H1 (cell line): Measurements from ENCODE around the gene PEAK1. TPM values are rescaled to one million over a fixed set of nuclear protein-coding genes. Genes with fewer than 3 reads are reported as not detected.

Source experiments
- CTCF ChIA-PET: fragments of 300-600 bp; sonication (Branson Sonifier 250); formaldehyde crosslinking; loops from one replicate; lab custom pipeline; 2021; ENCODE audit not compliant: partially characterized antibody; lab: Charles Lee
- POLR2A ChIA-PET: fragments of 300-600 bp; sonication (Branson Sonifier 250); formaldehyde crosslinking; loops from one replicate; lab custom pipeline; 2021; ENCODE audit warnings: inconsistent platforms; ENCODE audit not compliant: partially characterized antibody; lab: Charles Lee
- DNase-seq, 2 experiments: peaks; one replicate each; pipeline versions ENCODE4 v3.0.0 to v3.0.0-alpha.2; 2010 to 2022; ENCODE audit warnings: low spot score in 2 of 2, low read depth in 1 of 2, mixed read lengths in 1 of 2
- FAIRE-seq: peaks from 2 replicates; lab custom pipeline; 2011; peaks lifted over from hg19 to GRCh38; lab: Jason Lieb, UNC
- H2AFZ ChIP-seq: 2 replicates; pipeline ENCODE4 v1.8.1; 2012; ENCODE audit warnings: low read length, inconsistent platforms
- H2AK5ac ChIP-seq: 2 replicates; pipeline ENCODE4 v1.6.1; 2013; ENCODE audit warnings: low read depth, low read length
- H2BK120ac ChIP-seq: replicated peaks from 2 replicates; pipeline ENCODE3; 2013; ENCODE audit warnings: low read depth, low read length, inconsistent platforms
- H2BK12ac ChIP-seq: 2 replicates; pipeline ENCODE4 v1.6.1; 2013; ENCODE audit warnings: low read depth, low read length
- H2BK15ac ChIP-seq: 2 replicates; pipeline ENCODE4 v1.6.1; 2013; ENCODE audit warnings: low read length
- H2BK20ac ChIP-seq: 2 replicates; pipeline ENCODE4 v1.6.1; 2013; ENCODE audit warnings: low read length
- H2BK5ac ChIP-seq: 2 replicates; pipeline ENCODE4 v1.6.1; 2013; ENCODE audit warnings: low read depth, low read length
- H3K14ac ChIP-seq: 2 replicates; pipeline ENCODE4 v1.6.1; 2013; ENCODE audit warnings: inconsistent platforms; ENCODE audit not compliant: insufficient read length
- H3K18ac ChIP-seq: 2 replicates; pipeline ENCODE4 v1.6.1; 2013; ENCODE audit warnings: low read length; ENCODE audit errors: extremely low read depth
- H3K23ac ChIP-seq: 2 replicates; pipeline ENCODE4 v1.6.1; 2013; ENCODE audit warnings: inconsistent platforms; ENCODE audit not compliant: insufficient read length
- H3K23me2 ChIP-seq: 2 replicates; pipeline ENCODE4 v1.6.1; 2013; ENCODE audit warnings: low read depth, low read length
- H3K27ac ChIP-seq: 2 replicates; pipeline ENCODE4 v1.6.1; 2011; ENCODE audit warnings: low read depth, low read length, inconsistent platforms
- H3K27me3 ChIP-seq, 4 experiments: replicated peaks in 1 of 4; 1 replicate in 1 of 4; 2 replicates in 3 of 4; pipeline versions ENCODE4 v1.6.1 to v1.8.1; 2011 to 2013; ENCODE audit warnings: low read length in 3 of 4, mild to moderate bottlenecking in 3 of 4, inconsistent platforms in 2 of 4, mixed read lengths in 2 of 4, moderate library complexity in 1 of 4; ENCODE audit not compliant: control insufficient read depth in 3 of 4, insufficient read depth in 3 of 4; ENCODE audit errors: extremely low read depth in 1 of 4
- H3K36me3 ChIP-seq, 4 experiments: 2 replicates each; pipeline versions ENCODE4 v1.6.1 to v1.8.1; 2011 to 2013; ENCODE audit warnings: mild to moderate bottlenecking in 4 of 4, low read length in 3 of 4, moderate library complexity in 2 of 4, control low read depth in 1 of 4, inconsistent platforms in 1 of 4; ENCODE audit not compliant: insufficient read depth in 4 of 4, control insufficient read depth in 2 of 4
- H3K4ac ChIP-seq: replicated peaks from 2 replicates; pipeline ENCODE3; 2013; ENCODE audit warnings: low read length, low read depth, mixed read lengths, inconsistent platforms; ENCODE audit not compliant: insufficient read length
- H3K4me1 ChIP-seq, 4 experiments: replicated peaks in 1 of 4; 1 replicate in 1 of 4; 2 replicates in 3 of 4; pipeline versions ENCODE4 v1.6.1 to v1.8.1; 2011 to 2013; ENCODE audit warnings: low read length in 3 of 4, inconsistent platforms in 2 of 4, mixed read lengths in 1 of 4; ENCODE audit not compliant: insufficient read depth in 4 of 4, control insufficient read depth in 3 of 4
- H3K4me2 ChIP-seq, 2 experiments: 2 replicates each; pipeline versions ENCODE4 v1.6.1 to v1.8.1; 2011 to 2013; ENCODE audit warnings: low read depth in 2 of 2, low read length in 2 of 2, control low read depth in 1 of 2, inconsistent platforms in 1 of 2, mild to moderate bottlenecking in 1 of 2; ENCODE audit not compliant: insufficient read depth in 1 of 2
- H3K4me3 ChIP-seq, 4 experiments: fragments of 200-600, 300-600 bp in 1 of 4; sonication (generic), shearing (Covaris generic), sonication (Bioruptor Twin) in 1 of 4; 2 replicates each; pipeline versions ENCODE4 v1.5.1 to v1.8.1; 2011 to 2016; ENCODE audit warnings: low read length in 4 of 4, low read depth in 3 of 4, control low read depth in 2 of 4, inconsistent platforms in 2 of 4, mild to moderate bottlenecking in 2 of 4, mixed read lengths in 1 of 4, moderate library complexity in 1 of 4; ENCODE audit not compliant: insufficient read depth in 2 of 4; ENCODE audit errors: extremely low read depth in 1 of 4
- H3K56ac ChIP-seq: replicated peaks from 2 replicates; pipeline ENCODE3; 2013; ENCODE audit warnings: low read depth, mild to moderate bottlenecking, mixed read lengths, low read length, inconsistent platforms; ENCODE audit not compliant: insufficient read length
- H3K79me1 ChIP-seq: 2 replicates; pipeline ENCODE4 v1.6.1; 2013; ENCODE audit warnings: low read depth, low read length, control low read depth
- H3K79me2 ChIP-seq, 2 experiments: 2 replicates each; pipeline versions ENCODE4 v1.6.1 to v1.8.1; 2012 to 2013; ENCODE audit warnings: low read length in 2 of 2, mild to moderate bottlenecking in 2 of 2, inconsistent platforms in 1 of 2; ENCODE audit not compliant: insufficient read depth in 2 of 2, control insufficient read depth in 1 of 2
- H3K9ac ChIP-seq, 4 experiments: replicated peaks in 1 of 4; 1 replicate in 1 of 4; 2 replicates in 3 of 4; pipeline versions ENCODE4 v1.6.1 to v1.8.1; 2011 to 2013; ENCODE audit warnings: low read depth in 3 of 4, low read length in 3 of 4, control low read depth in 2 of 4, mild to moderate bottlenecking in 2 of 4, moderate library complexity in 2 of 4, inconsistent platforms in 1 of 4; ENCODE audit errors: extremely low read depth in 1 of 4
- H3K9me3 ChIP-seq, 2 experiments: 2 replicates each; pipeline versions ENCODE4 v1.6.1 to v1.8.1; 2012 to 2013; ENCODE audit warnings: mild to moderate bottlenecking in 2 of 2, moderate library complexity in 2 of 2, control low read depth in 1 of 2, inconsistent platforms in 1 of 2, low read depth in 1 of 2, low read length in 1 of 2, mixed read lengths in 1 of 2; ENCODE audit not compliant: insufficient read depth in 2 of 2
- H4K20me1 ChIP-seq, 2 experiments: replicated peaks in 1 of 2; 2 replicates each; pipeline versions ENCODE3 to v1.8.1; 2011 to 2013; ENCODE audit warnings: inconsistent platforms in 2 of 2, low read length in 2 of 2, mild to moderate bottlenecking in 1 of 2; ENCODE audit not compliant: insufficient read depth in 2 of 2, control insufficient read depth in 1 of 2
- H4K5ac ChIP-seq: 2 replicates; pipeline ENCODE4 v1.6.1; 2013; ENCODE audit warnings: low read length, low read depth, mixed read lengths, inconsistent platforms; ENCODE audit not compliant: insufficient read length
- H4K8ac ChIP-seq: 2 replicates; pipeline ENCODE4 v1.8.0; 2013; ENCODE audit warnings: mild to moderate bottlenecking, moderate library complexity, low read length, inconsistent platforms; ENCODE audit not compliant: insufficient read depth; ENCODE audit errors: extremely low read depth
- H4K91ac ChIP-seq: replicated peaks from 2 replicates; pipeline ENCODE3; 2013; ENCODE audit warnings: low read length, mixed read lengths, inconsistent platforms; ENCODE audit not compliant: insufficient read length
- WGBS, 2 experiments: shearing (Covaris generic) in 1 of 2; methylation state at CpG; one replicate each; pipeline versions ENCODE4 v1.1.6 to v1.1.7; 2013 to 2015; ENCODE audit warnings: low lambda C conversion rate in 2 of 2, mixed read lengths in 2 of 2, inconsistent platforms in 1 of 2, low coverage in 1 of 2, missing lambda C conversion rate in 1 of 2; ENCODE audit not compliant: insufficient replicate concordance in 2 of 2, insufficient coverage in 1 of 2, insufficient read length in 1 of 2; ENCODE audit errors: extremely low coverage in 1 of 2, missing lambda C conversion rate in 1 of 2; 5-methylcytosine and 5-hydroxymethylcytosine counted together
- polyA plus RNA-seq, 7 experiments: library from polyadenylated mRNA; depleted of rRNA in 3 of 7; stranded (reverse) in 5 of 7; unstranded in 2 of 7; fragments of >200 nt in 5 of 7; fragments of 200-250 nt in 2 of 7; gene quantifications; 1 replicate in 5 of 7; 2 replicates in 1 of 7; 4 replicates in 1 of 7; pipeline versions ENCODE4 v1.2.1 to v1.2.3, GENCODE V29; 2011 to 2013; ENCODE audit warnings: missing spikeins in 2 of 7, mixed read lengths in 2 of 7
- total RNA-seq: library from RNA; stranded (reverse); fragmentation: NEBNext Ultra II Directional; extraction: Animal tissue kit (Norgen Biotek cat#: 25700); gene quantifications from 2 replicates; pipeline ENCODE4 v1.2.1, GENCODE V29; 2021

The PEAK1 gene
- total and polyA plus RNA-seq, 2 of the 8 experiments (the other 6 are each of a cell fraction or from before 2014, with no cell fraction given): 8.8 to 44.8 TPM

GRCh38 chr15:77171221-77171967 is 248.5 kb downstream of the PEAK1 start:
- Histone ChIP-seq H2BK120ac (no peak overlapping the region), H2AK5ac (no peak overlapping the region), H3K4me2 (no peak overlapping the region), H4K20me1 (no peaks in the 10 kb centered on the region), H2BK15ac (no peak overlapping the region), H3K27me3 (no peaks in the 10 kb centered on the region), H4K5ac (no peak overlapping the region), H3K23me2 (no peaks in the 10 kb centered on the region), H3K4ac (no peak overlapping the region), H3K79me2 (no peaks in the 10 kb centered on the region), H3K4me1 (no peaks in the 10 kb centered on the region), H3K36me3 (no peaks in the 10 kb centered on the region), H3K18ac (no peak overlapping the region), H3K4me3 (no peak overlapping the region), H3K9me3 (no peaks in the 10 kb centered on the region), H3K23ac (no peak overlapping the region), H3K79me1 (no peaks in the 10 kb centered on the region), H4K8ac (no peak overlapping the region), H2BK5ac (no peak overlapping the region), H3K9ac (no peak overlapping the region), H3K56ac (no peak overlapping the region), H3K14ac (no peak overlapping the region), H2BK12ac (no peak overlapping the region), H3K27ac (no peak overlapping the region), H2AFZ (no peak overlapping the region), H4K91ac (no peak overlapping the region), H2BK20ac (no peak overlapping the region)
- FAIRE-seq: no peak
- POLR2A ChIA-PET: interaction anchor here (0.7 kb wide), 1 partner anchor 165 kb away, joined by 3 read pairs; no protein-coding TSS in a partner anchor
- CTCF ChIA-PET: interaction anchor here (0.8 to 2.8 kb wide), 3 partner anchors 69 to 463 kb away, joined by 3 to 7 read pairs (median 3); no protein-coding TSS in a partner anchor
- no peak for DNase-seq
- WGBS, 2 experiments: 85% methylated on average over 2 of the region's 2 CpGs; no CpG with 5 or more reads in 1 of the 2 experiments
